ENCODE data around the gene ZNF566. TPM values are rescaled to one million over a fixed set of nuclear protein-coding genes. Genes with fewer than 3 reads are reported as not detected.

Gene ZNF566
- total RNA-seq, 1 donor from 2014 or later, result 29.5 TPM

DNA sequence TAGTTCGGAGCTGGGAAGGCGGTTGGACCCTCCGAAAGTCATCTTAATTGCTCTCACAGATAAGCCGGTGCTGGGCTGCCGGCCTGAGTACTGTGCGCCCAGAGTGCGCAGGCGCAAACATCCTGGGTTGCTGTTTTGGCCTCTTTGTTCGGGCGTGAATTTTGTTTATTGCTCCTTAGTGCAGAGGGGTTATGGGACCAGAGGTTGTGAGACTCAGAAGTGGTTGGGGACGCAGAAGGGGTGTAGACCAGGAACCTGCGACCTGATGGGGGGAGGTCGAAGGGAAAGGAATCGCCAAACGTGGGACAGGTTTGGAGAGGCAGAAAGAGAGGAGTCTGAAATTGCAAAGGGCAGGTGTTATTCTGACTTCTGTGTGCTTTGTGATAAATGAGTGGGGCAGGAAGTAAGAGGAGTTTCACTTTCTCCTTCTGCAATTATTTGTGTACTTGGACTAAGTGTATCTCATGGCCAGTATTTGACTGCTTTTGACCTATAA lies 607 bp upstream of the ZNF566 start:
- Histone ChIP-seq H3K27ac (peak overlapping the region; percentile 84), H3K79me2 (ENCODE audit: low read depth) (peaks cover 40% of the 10 kb centered on the region), H3K4me3 (peak overlapping the region; percentile 90), H3K27me3 (no peaks in the 10 kb centered on the region), H3K9me3 (ENCODE audit: low read depth) (no peaks in the 10 kb centered on the region), H4K20me1 (ENCODE audit: low read depth) (no peaks in the 10 kb centered on the region), H3K4me1 (peaks cover 6% of the 10 kb centered on the region), H2AFZ (replicated peaks) (peak overlapping the region; percentile 100), H3F3A (ENCODE audit: low read depth) (no peaks in the 10 kb centered on the region), H3K4me2 (peak overlapping the region; percentile 91), H3K9ac (peak overlapping the region; percentile 95), H3K36me3 (no peaks in the 10 kb centered on the region)
- Mint-ChIP-seq H3K9me3 (peaks cover 69% of the 10 kb centered on the region), H3K27ac (peak overlapping the region; percentile 100), H3K36me3 (peaks cover 29% of the 10 kb centered on the region), H3K4me1 (peaks cover 10% of the 10 kb centered on the region), H3K4me3 (peak overlapping the region; percentile 98), H3K27me3 (ENCODE audit: insufficient read depth, low read depth) (peaks cover 7% of the 10 kb centered on the region)
- no peak for TF ChIP-seq EZH2 (IDR thresholded peaks at IDR 0.05)
- TF ChIP-seq, protein P1, sequence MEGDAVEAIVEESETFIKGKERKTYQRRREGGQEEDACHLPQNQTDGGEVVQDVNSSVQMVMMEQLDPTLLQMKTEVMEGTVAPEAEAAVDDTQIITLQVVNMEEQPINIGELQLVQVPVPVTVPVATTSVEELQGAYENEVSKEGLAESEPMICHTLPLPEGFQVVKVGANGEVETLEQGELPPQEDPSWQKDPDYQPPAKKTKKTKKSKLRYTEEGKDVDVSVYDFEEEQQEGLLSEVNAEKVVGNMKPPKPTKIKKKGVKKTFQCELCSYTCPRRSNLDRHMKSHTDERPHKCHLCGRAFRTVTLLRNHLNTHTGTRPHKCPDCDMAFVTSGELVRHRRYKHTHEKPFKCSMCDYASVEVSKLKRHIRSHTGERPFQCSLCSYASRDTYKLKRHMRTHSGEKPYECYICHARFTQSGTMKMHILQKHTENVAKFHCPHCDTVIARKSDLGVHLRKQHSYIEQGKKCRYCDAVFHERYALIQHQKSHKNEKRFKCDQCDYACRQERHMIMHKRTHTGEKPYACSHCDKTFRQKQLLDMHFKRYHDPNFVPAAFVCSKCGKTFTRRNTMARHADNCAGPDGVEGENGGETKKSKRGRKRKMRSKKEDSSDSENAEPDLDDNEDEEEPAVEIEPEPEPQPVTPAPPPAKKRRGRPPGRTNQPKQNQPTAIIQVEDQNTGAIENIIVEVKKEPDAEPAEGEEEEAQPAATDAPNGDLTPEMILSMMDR (IDR thresholded peaks at IDR 0.05), result no peak
- no peak for TF ChIP-seq EZH2phosphoT487 (IDR thresholded peaks at IDR 0.05)
- DNase-seq (ENCODE audit: low spot score), result peak; percentile 96

DNA sequence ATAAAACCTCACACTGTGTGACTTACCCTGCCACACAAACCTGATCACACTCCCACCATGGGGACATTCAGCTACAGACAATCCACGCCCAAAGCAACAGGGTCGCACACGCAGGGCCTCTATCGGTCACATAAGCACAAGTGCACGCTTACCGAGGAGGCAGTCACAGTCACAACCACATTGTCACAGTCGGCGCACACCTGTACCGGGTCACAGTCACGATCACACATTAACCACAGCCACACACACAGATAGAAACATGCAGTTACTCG lies 579 bp downstream of the ZNF566 start:
- peak; percentile 18 for DNase-seq (ENCODE audit: low spot score)
- peaks cover 6% of the 10 kb centered on the region for H3K4me1 ChIP-seq
- peaks cover 38% of the 10 kb centered on the region for H3K36me3 Mint-ChIP-seq
- peak overlapping the region; percentile 100 for H3K27ac Mint-ChIP-seq
- no peaks in the 10 kb centered on the region for H3K9me3 ChIP-seq (ENCODE audit: low read depth)
- H2AFZ ChIP-seq (replicated peaks), result peak overlapping the region; percentile 100
- peaks cover 50% of the 10 kb centered on the region for H3K79me2 ChIP-seq (ENCODE audit: low read depth)
- H3K4me2 ChIP-seq, result peak overlapping the region; percentile 91
- peaks cover 7% of the 10 kb centered on the region for H3K27me3 Mint-ChIP-seq (ENCODE audit: insufficient read depth, low read depth)
- no peaks in the 10 kb centered on the region for H3K36me3 ChIP-seq
- peaks cover 70% of the 10 kb centered on the region for H3K9me3 Mint-ChIP-seq
- H3K27ac ChIP-seq, result no peak overlapping the region
- H3K27me3 ChIP-seq, result no peaks in the 10 kb centered on the region
- H3K4me3 Mint-ChIP-seq, result peak overlapping the region; percentile 98
- H3K4me1 Mint-ChIP-seq, result peaks cover 10% of the 10 kb centered on the region
- no peak for TF ChIP-seq EZH2 (IDR thresholded peaks at IDR 0.05)
- TF ChIP-seq, protein P1 (IDR thresholded peaks at IDR 0.05), result no peak
- no peak for TF ChIP-seq EZH2phosphoT487 (IDR thresholded peaks at IDR 0.05)
- H3K4me3 ChIP-seq, result peak overlapping the region; percentile 90
- H3K9ac ChIP-seq, result peak overlapping the region; percentile 95
- H3F3A ChIP-seq (ENCODE audit: low read depth), result no peaks in the 10 kb centered on the region
- H4K20me1 ChIP-seq (ENCODE audit: low read depth), result no peaks in the 10 kb centered on the region

DNA sequence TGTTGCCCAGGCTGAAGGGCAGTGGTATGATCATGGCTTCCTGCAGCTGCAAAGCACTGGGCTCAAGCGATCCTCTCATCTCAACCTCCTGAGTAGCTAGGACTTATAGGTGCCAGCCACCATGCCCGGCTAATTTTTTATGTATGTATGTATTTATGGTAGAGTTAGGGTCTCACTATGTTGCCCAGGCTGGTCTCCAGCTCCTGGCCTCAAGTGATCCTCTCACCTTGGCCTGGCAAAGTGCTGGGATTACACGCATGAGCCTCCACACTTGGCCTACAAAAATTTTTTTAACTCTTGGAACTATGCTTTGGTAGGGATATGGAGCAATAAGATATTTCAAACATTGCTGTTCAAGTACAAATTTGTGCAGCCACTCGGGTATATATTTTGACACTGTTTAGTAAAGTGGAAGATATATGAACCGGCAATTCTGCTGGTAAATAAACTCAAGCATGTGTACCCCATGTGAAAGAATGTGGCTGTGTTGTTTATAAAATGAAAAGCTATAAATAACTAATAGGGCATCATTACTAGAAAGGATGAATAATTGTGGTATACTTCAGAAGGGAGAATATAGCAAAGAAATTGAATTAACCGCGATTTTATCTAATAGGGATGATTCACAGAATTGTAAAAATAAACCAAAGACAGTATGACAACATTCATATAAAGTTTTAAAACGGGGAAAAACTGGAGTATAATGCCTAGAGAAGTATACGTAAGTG lies 1.1 kb downstream of the ZNF566 start:
- H3K4me3 Mint-ChIP-seq, result peak overlapping the region; percentile 98
- peaks cover 54% of the 10 kb centered on the region for H3K79me2 ChIP-seq (ENCODE audit: low read depth)
- H4K20me1 ChIP-seq (ENCODE audit: low read depth), result no peaks in the 10 kb centered on the region
- H3F3A ChIP-seq (ENCODE audit: low read depth), result no peaks in the 10 kb centered on the region
- no peak overlapping the region for H2AFZ ChIP-seq (replicated peaks)
- peaks cover 42% of the 10 kb centered on the region for H3K36me3 Mint-ChIP-seq
- H3K27ac Mint-ChIP-seq, result no peak overlapping the region
- no peaks in the 10 kb centered on the region for H3K9me3 ChIP-seq (ENCODE audit: low read depth)
- no peak for DNase-seq (ENCODE audit: low spot score)
- peaks cover 6% of the 10 kb centered on the region for H3K4me1 ChIP-seq
- H3K9ac ChIP-seq, result peak overlapping the region; percentile 95
- peaks cover 10% of the 10 kb centered on the region for H3K4me1 Mint-ChIP-seq
- no peaks in the 10 kb centered on the region for H3K36me3 ChIP-seq
- peaks cover 7% of the 10 kb centered on the region for H3K27me3 Mint-ChIP-seq (ENCODE audit: insufficient read depth, low read depth)
- H3K27ac ChIP-seq, result no peak overlapping the region
- peak overlapping the region; percentile 91 for H3K4me2 ChIP-seq
- H3K9me3 Mint-ChIP-seq, result peaks cover 72% of the 10 kb centered on the region
- H3K27me3 ChIP-seq, result no peaks in the 10 kb centered on the region
- peak overlapping the region; percentile 90 for H3K4me3 ChIP-seq
- TF ChIP-seq EZH2phosphoT487 (IDR thresholded peaks at IDR 0.05) (no peak), EZH2 (IDR thresholded peaks at IDR 0.05) (no peak)
- TF ChIP-seq, protein P1 (IDR thresholded peaks at IDR 0.05), result no peak

Measured in neural progenitor cell (in vitro differentiated cells).